Measurements from ENCODE around the gene UVRAG.

Gene UVRAG

GRCh38 chr11:75810637-75811390, 4.2 kb upstream of the UVRAG start:
- DNase-seq = no peak

- DNase-seq = no peak
These were observed 3.5 kb upstream of the UVRAG start for GRCh38 chr11:75811485-75811884.

GRCh38 chr11:75812542-75813040, 2.4 kb upstream of the UVRAG start:
- no peak for DNase-seq

GRCh38 chr11:75813124-75813523, 1.9 kb upstream of the UVRAG start:
- DNase-seq = peak; percentile 11

GRCh38 chr11:75813622-75814039, 1.4 kb upstream of the UVRAG start:
- DNase-seq = no peak

- DNase-seq = no peak
These were observed 690 bp upstream of the UVRAG start for GRCh38 chr11:75814363-75814676.

GRCh38 chr11:75815345-75816168, 547 bp downstream of the UVRAG start:
- peak; percentile 61 for DNase-seq

- peak; percentile 12 for DNase-seq
These were observed 1.7 kb downstream of the UVRAG start for GRCh38 chr11:75816561-75817239.

- DNase-seq = no peak
These were observed 5.6 kb downstream of the UVRAG start for GRCh38 chr11:75820645-75821044.

- DNase-seq = no peak
These were observed 6.2 kb downstream of the UVRAG start for GRCh38 chr11:75821202-75821601.

GRCh38 chr11:75822541-75822940, 7.5 kb downstream of the UVRAG start:
- no peak for DNase-seq

GRCh38 chr11:75823415-75823814, 8.4 kb downstream of the UVRAG start:
- DNase-seq = no peak

GRCh38 chr11:75823946-75824345, 8.9 kb downstream of the UVRAG start:
- no peak for DNase-seq

GRCh38 chr11:75826461-75827230, 11.6 kb downstream of the UVRAG start:
- no peak for DNase-seq

- no peak for DNase-seq
These were observed 12.6 kb downstream of the UVRAG start for GRCh38 chr11:75827562-75827961.

- DNase-seq = no peak
These were observed 17.0 kb downstream of the UVRAG start for GRCh38 chr11:75831915-75832502.

- no peak for DNase-seq
These were observed 19.7 kb downstream of the UVRAG start for GRCh38 chr11:75834728-75835127.

GRCh38 chr11:75836417-75836816, 21.4 kb downstream of the UVRAG start:
- DNase-seq = no peak

- no peak for DNase-seq
These were observed 24.8 kb downstream of the UVRAG start for GRCh38 chr11:75839851-75840250.

GRCh38 chr11:75840522-75840921, 25.5 kb downstream of the UVRAG start:
- no peak for DNase-seq

GRCh38 chr11:75841739-75842138, 26.7 kb downstream of the UVRAG start:
- no peak for DNase-seq

GRCh38 chr11:75845324-75845723, 30.3 kb downstream of the UVRAG start:
- no peak for DNase-seq

Measured in CD4-positive, alpha-beta T cell treated with Interleukin-10 for 1 hour (primary cell).